GM10248 (cell line): ENCODE measurements around the gene RET.
A peak's percentile ranks its signal among the peaks of the same experiment; 100 is the strongest.

Experiments used
- CTCF ChIA-PET: fragments of 300-600 bp; sonication (Branson Sonifier 250); formaldehyde crosslinking; extraction: SDS; loops from one replicate; lab custom pipeline; 2021; ENCODE audit warnings: antibody characterized with exemption; lab: Yijun Ruan, JAX
- POLR2A ChIA-PET: fragments of 350-650 bp; sonication (Branson Sonifier 250); formaldehyde crosslinking; extraction: SDS; loops from one replicate; lab custom pipeline; 2020; ENCODE audit warnings: antibody characterized with exemption; lab: Yijun Ruan, JAX
- DNase-seq: peaks from one replicate; pipeline ENCODE4 v3.0.0; 2012; ENCODE audit errors: extremely low spot score
- TF ChIP-seq, protein P1 (sequence below): IDR thresholded peaks from 2 replicates; pipeline ENCODE4 v1.5.1; 2012; ENCODE audit warnings: mild to moderate bottlenecking, low read depth; ENCODE audit errors: extremely low read depth, missing control alignments, control extremely low read depth

Gene RET

DNA sequence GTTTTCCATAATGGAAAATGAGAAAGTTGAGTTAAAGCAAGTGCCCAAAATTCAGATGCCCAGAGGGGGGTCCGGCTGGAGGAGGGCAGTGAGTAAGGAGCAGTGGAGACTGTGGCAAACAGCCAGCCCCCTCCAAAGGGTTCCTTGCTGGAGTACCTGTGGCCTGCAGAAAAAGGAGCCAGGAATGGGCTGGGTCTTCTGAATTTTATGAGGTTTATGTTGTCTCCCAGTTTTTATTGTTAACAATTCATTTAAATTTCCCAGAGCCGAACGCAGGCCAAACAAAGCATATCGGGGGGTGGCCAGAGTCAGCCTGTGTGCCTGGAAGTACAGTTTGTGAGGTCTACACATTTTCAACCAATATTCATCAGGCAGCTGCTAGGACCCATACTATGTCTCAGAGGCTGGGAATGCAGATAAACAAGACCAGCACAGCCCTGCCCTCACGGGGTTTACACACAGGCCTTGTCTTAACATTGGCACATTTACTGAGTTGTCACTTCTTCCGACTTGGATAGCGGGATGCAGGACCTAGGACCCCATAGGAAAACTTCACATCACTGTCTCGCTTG is 48.5 kb downstream of the RET start:
- CTCF ChIA-PET, result no interaction called here
- DNase-seq, result no peak
- TF ChIP-seq, protein P1, sequence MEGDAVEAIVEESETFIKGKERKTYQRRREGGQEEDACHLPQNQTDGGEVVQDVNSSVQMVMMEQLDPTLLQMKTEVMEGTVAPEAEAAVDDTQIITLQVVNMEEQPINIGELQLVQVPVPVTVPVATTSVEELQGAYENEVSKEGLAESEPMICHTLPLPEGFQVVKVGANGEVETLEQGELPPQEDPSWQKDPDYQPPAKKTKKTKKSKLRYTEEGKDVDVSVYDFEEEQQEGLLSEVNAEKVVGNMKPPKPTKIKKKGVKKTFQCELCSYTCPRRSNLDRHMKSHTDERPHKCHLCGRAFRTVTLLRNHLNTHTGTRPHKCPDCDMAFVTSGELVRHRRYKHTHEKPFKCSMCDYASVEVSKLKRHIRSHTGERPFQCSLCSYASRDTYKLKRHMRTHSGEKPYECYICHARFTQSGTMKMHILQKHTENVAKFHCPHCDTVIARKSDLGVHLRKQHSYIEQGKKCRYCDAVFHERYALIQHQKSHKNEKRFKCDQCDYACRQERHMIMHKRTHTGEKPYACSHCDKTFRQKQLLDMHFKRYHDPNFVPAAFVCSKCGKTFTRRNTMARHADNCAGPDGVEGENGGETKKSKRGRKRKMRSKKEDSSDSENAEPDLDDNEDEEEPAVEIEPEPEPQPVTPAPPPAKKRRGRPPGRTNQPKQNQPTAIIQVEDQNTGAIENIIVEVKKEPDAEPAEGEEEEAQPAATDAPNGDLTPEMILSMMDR, result no peak

DNA sequence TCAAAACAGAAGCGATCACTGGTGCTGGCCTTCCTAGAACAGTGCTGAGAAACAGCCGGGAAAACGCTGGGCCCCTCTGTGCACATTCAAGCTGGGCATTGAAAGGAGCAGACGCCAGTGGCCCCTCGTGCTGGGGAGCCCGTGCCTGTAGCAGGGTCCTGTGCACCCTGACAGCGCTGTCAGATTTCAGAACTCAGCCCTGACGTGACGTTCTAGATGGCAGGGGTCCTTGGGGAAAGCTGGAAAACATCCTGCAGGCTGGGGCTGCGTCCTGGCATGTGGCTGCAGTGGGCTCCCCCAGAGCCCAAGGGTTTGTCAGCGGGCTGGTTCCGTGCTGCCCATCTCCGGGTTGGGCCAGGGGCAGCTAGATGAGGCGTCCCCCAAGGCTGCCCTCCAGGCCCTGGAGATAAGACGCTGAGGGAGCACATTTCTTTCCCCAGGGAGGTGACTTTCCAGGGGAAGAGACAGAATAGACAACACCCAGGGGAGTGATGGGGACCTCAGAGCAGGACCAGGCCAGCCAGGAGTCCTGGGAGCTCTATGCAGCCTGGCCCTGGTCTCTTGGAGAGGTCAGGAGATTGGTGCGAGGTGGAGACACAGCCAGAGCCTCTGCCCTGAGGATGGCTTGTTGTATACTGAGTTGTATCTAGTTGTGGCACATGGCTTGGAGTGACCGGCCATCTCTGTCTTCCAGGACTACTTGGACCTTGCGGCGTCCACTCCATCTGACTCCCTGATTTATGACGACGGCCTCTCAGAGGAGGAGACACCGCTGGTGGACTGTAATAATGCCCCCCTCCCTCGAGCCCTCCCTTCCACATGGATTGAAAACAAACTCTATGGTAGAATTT is 49.2 kb downstream of the RET start:
- ChIA-PET POLR2A (no interaction called here), CTCF (no interaction called here)
- TF ChIP-seq, protein P1, result no peak
- no peak for DNase-seq

More for the DNA sequence above, 48.5 kb downstream of the RET start:
- POLR2A ChIA-PET, result no interaction called here

- DNase-seq, result no peak
- ChIA-PET CTCF (no interaction called here), POLR2A (no interaction called here)
- TF ChIP-seq, protein P1, result no peak
Observed at GRCh38 chr10:43126759-43127424, 50.0 kb downstream of the RET start.

DNA sequence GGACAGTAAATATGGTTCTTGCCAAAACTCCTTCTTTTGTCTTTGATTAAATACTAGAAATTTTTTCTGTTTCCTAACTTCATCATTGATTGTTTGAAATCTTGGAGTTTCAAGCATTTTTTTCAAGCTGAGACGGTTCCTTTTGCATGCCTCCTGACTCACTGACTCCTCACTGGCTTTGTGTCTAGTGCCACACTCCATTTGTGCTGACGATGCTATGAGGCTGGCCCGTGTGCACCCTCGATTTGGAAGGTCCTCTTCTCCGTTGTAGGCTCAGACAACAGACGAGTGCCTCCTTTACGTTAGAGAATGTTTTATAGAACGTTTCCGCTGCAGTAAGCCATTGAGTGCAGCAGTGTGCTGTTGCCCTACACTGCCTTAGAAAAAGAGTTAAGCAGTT is 50.6 kb downstream of the RET start:
- DNase-seq, result no peak
- POLR2A ChIA-PET, result no interaction called here
- CTCF ChIA-PET, result no interaction called here
- TF ChIP-seq, protein P1, result no peak

DNA sequence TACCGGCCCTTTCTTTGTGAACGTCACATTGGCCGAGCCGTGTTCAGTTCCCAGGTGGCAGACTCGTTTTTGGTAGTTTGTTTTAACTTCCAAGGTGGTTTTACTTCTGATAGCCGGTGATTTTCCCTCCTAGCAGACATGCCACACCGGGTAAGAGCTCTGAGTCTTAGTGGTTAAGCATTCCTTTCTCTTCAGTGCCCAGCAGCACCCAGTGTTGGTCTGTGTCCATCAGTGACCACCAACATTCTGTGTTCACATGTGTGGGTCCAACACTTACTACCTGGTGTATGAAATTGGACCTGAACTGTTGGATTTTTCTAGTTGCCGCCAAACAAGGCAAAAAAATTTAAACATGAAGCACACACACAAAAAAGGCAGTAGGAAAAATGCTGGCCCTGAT is 51.5 kb downstream of the RET start:
- TF ChIP-seq, protein P1, result no peak
- no peak for DNase-seq
- ChIA-PET CTCF (no interaction called here), POLR2A (no interaction called here)

DNA sequence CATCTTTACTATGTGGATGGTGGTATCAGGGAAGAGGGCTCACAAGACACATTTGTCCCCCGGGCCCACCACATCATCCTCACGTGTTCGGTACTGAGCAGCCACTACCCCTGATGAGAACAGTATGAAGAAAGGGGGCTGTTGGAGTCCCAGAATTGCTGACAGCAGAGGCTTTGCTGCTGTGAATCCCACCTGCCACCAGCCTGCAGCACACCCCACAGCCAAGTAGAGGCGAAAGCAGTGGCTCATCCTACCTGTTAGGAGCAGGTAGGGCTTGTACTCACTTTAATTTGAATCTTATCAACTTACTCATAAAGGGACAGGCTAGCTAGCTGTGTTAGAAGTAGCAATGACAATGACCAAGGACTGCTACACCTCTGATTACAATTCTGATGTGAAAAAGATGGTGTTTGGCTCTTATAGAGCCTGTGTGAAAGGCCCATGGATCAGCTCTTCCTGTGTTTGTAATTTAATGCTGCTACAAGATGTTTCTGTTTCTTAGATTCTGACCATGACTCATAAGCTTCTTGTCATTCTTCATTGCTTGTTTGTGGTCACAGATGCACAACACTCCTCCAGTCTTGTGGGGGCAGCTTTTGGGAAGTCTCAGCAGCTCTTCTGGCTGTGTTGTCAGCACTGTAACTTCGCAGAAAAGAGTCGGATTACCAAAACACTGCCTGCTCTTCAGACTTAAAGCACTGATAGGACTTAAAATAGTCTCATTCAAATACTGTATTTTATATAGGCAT is 52.3 kb downstream of the RET start:
- POLR2A ChIA-PET, result no interaction called here
- DNase-seq, result peak; percentile 69
- TF ChIP-seq, protein P1, result no peak
- CTCF ChIA-PET, result interaction anchor here (1.6 kb wide), 1 partner anchor 9 kb away, joined by 4 read pairs; no protein-coding TSS in a partner anchor
